GM23338 (cell line): ENCODE data around the gene CACNA1B. TPM values are rescaled to one million over a fixed set of nuclear protein-coding genes. Genes with fewer than 3 reads are reported as not detected.

ENCODE experiments used
- ATAC-seq: fragments of 200-7000 bp; cut with Tn5 transposase; 3 replicates; pipeline ENCODE4 v1.9.1; 2020
- DNase-seq: peaks from one replicate; pipeline ENCODE4 v3.0.0-alpha.2; 2015; ENCODE audit warnings: low spot score
- H2AFZ ChIP-seq: fragments of 200-600 bp; sonication (generic); 2 replicates; pipeline ENCODE4 v1.8.0; 2016; ENCODE audit warnings: antibody characterized with exemption, mild to moderate bottlenecking, moderate library complexity
- H3F3A ChIP-seq: fragments of 200-600 bp; sonication (generic); replicated peaks from 2 replicates; pipeline ENCODE4 v1.8.0; 2017; ENCODE audit warnings: antibody characterized with exemption, mixed run types, low read depth
- H3K27ac ChIP-seq: fragments of 200-600 bp; sonication (generic); 2 replicates; pipeline ENCODE4 v1.6.1; 2016; ENCODE audit warnings: low read depth
- H3K27me3 ChIP-seq: fragments of 200-600 bp; sonication (generic); 2 replicates; pipeline ENCODE4 v1.8.0; 2016; ENCODE audit warnings: mild to moderate bottlenecking, mixed run types, moderate library complexity; ENCODE audit not compliant: insufficient read depth
- H3K36me3 ChIP-seq: fragments of 200-600 bp; sonication (generic); 2 replicates; pipeline ENCODE4 v1.8.0; 2016; ENCODE audit warnings: mild to moderate bottlenecking; ENCODE audit not compliant: insufficient read depth
- H3K4me1 ChIP-seq: fragments of 200-600 bp; sonication (generic); 2 replicates; pipeline ENCODE4 v1.8.0; 2016; ENCODE audit warnings: mild to moderate bottlenecking, moderate library complexity; ENCODE audit not compliant: insufficient read depth
- H3K4me2 ChIP-seq: fragments of 200-600 bp; sonication (generic); 2 replicates; pipeline ENCODE4 v1.7.1; 2017; ENCODE audit warnings: mixed run types
- H3K4me3 ChIP-seq: fragments of 200-600 bp; sonication (generic); 2 replicates; pipeline ENCODE4 v1.6.1; 2016; ENCODE audit warnings: mixed run types
- H3K79me2 ChIP-seq: fragments of 200-600 bp; sonication (generic); replicated peaks from 2 replicates; pipeline ENCODE4 v1.8.0; 2017; ENCODE audit warnings: mild to moderate bottlenecking; ENCODE audit not compliant: insufficient read depth
- H3K9me2 ChIP-seq: fragments of 200-600 bp; sonication (generic); 2 replicates; pipeline ENCODE4 v1.8.0; 2017; ENCODE audit not compliant: insufficient read depth
- H4K20me1 ChIP-seq: fragments of 200-600 bp; sonication (generic); replicated peaks from 2 replicates; pipeline ENCODE4 v1.8.0; 2017; ENCODE audit warnings: mild to moderate bottlenecking; ENCODE audit not compliant: insufficient read depth
- H3K27ac Mint-ChIP-seq: 2 replicates; pipeline ENCODE4 v1.8.0; 2020; ENCODE audit warnings: inconsistent platforms, mild to moderate bottlenecking, moderate library complexity, mixed read lengths
- H3K27me3 Mint-ChIP-seq: 3 replicates; pipeline ENCODE4 v1.8.0; 2022; ENCODE audit warnings: low read depth, mild to moderate bottlenecking, moderate library complexity, mixed read lengths, inconsistent platforms; ENCODE audit not compliant: insufficient read depth, poor library complexity
- H3K36me3 Mint-ChIP-seq: 3 replicates; pipeline ENCODE4 v1.8.0; 2021; ENCODE audit warnings: low read depth, mild to moderate bottlenecking, inconsistent platforms, moderate library complexity, mixed read lengths
- H3K4me1 Mint-ChIP-seq: 3 replicates; pipeline ENCODE4 v1.8.0; 2020; ENCODE audit warnings: mild to moderate bottlenecking, inconsistent platforms, mixed read lengths
- H3K4me3 Mint-ChIP-seq: 3 replicates; pipeline ENCODE4 v1.8.0; 2021; ENCODE audit warnings: moderate library complexity, mild to moderate bottlenecking, inconsistent platforms, mixed read lengths
- H3K9me3 Mint-ChIP-seq: 3 replicates; pipeline ENCODE4 v1.8.0; 2020; ENCODE audit warnings: moderate library complexity, mild to moderate bottlenecking, inconsistent platforms, mixed read lengths
- CREB1 ChIP-seq: fragments of 250-450 bp; sonication (Bioruptor Pico); IDR thresholded peaks from 2 replicates; pipeline ENCODE4 v1.5.0; 2020; ENCODE audit warnings: low read depth, mild to moderate bottlenecking, moderate library complexity
- EZH2 ChIP-seq: fragments of 200-600 bp; sonication (generic); IDR thresholded peaks from one replicate; pipeline ENCODE4 v1.8.0; 2017; ENCODE audit warnings: antibody characterized with exemption, mild to moderate bottlenecking, low read depth; ENCODE audit not compliant: unreplicated experiment
- EZH2phosphoT487 ChIP-seq: fragments of 200-600 bp; sonication (generic); IDR thresholded peaks from one replicate; pipeline ENCODE4 v1.8.1; 2018; ENCODE audit warnings: antibody characterized with exemption; ENCODE audit not compliant: unreplicated experiment
- JUNB ChIP-seq: IDR thresholded peaks from one replicate; pipeline ENCODE4 v1.6.1; 2016; ENCODE audit warnings: antibody characterized with exemption; ENCODE audit not compliant: unreplicated experiment
- NANOG ChIP-seq: IDR thresholded peaks from 2 replicates; pipeline ENCODE4 v1.6.1; 2016; ENCODE audit warnings: antibody characterized with exemption, borderline replicate concordance
- POLR2AphosphoS5 ChIP-seq: IDR thresholded peaks from 2 replicates; pipeline ENCODE4 v1.6.1; 2016; ENCODE audit warnings: antibody characterized with exemption, low read depth
- STAT1 ChIP-seq: IDR thresholded peaks from one replicate; pipeline ENCODE4 v1.6.1; 2016; ENCODE audit warnings: antibody characterized with exemption; ENCODE audit not compliant: unreplicated experiment
- ZNF114 ChIP-seq: fragments of 250-450 bp; sonication (Bioruptor Pico); IDR thresholded peaks from 2 replicates; pipeline ENCODE4 v1.5.0; 2020; ENCODE audit warnings: mild to moderate bottlenecking, moderate library complexity
- ZNF331 ChIP-seq: fragments of 250-450 bp; sonication (Bioruptor Pico); IDR thresholded peaks from 2 replicates; pipeline ENCODE4 v1.5.0; 2020; ENCODE audit warnings: low read depth, mild to moderate bottlenecking, moderate library complexity
- polyA plus RNA-seq: library from polyadenylated mRNA; unstranded; fragments of >200 nt; fragmentation: Nextera tagmentation; extraction: Ambion mirVana; gene quantifications from 2 replicates; pipeline ENCODE4 v1.2.1, GENCODE V29; 2016
- total RNA-seq: library from RNA; depleted of rRNA; stranded (reverse); fragments of >200 nt; shearing (Covaris generic); gene quantifications from 2 replicates; pipeline ENCODE4 v1.2.3, GENCODE V29; 2014
- TF ChIP-seq, protein P1 (sequence below): IDR thresholded peaks from one replicate; pipeline ENCODE4 v1.6.1; 2018; ENCODE audit warnings: antibody characterized with exemption; ENCODE audit not compliant: unreplicated experiment
- TF ChIP-seq, protein P2 (sequence below): IDR thresholded peaks from 2 replicates; pipeline ENCODE4 v1.6.1; 2016; ENCODE audit warnings: antibody characterized with exemption
- TF ChIP-seq, protein P3 (sequence below): fragments of 250-450 bp; sonication (Bioruptor Pico); IDR thresholded peaks from 2 replicates; pipeline ENCODE4 v1.5.0; 2020; ENCODE audit warnings: mild to moderate bottlenecking, moderate library complexity
- TF ChIP-seq, protein P4 (sequence below), 2 experiments: fragments of 200-600 bp in 1 of 2; sonication (generic) in 1 of 2; conservative IDR thresholded peaks; 2 replicates each; pipeline versions ENCODE4 v1.5.1 to v1.6.1; 2016 to 2017; ENCODE audit warnings: antibody characterized with exemption in 2 of 2, low read depth in 2 of 2, mild to moderate bottlenecking in 2 of 2, moderate library complexity in 1 of 2

The CACNA1B gene
- total and polyA plus RNA-seq, 2 experiments from 2014 or later: 1.1 to 10.4 TPM

DNA sequence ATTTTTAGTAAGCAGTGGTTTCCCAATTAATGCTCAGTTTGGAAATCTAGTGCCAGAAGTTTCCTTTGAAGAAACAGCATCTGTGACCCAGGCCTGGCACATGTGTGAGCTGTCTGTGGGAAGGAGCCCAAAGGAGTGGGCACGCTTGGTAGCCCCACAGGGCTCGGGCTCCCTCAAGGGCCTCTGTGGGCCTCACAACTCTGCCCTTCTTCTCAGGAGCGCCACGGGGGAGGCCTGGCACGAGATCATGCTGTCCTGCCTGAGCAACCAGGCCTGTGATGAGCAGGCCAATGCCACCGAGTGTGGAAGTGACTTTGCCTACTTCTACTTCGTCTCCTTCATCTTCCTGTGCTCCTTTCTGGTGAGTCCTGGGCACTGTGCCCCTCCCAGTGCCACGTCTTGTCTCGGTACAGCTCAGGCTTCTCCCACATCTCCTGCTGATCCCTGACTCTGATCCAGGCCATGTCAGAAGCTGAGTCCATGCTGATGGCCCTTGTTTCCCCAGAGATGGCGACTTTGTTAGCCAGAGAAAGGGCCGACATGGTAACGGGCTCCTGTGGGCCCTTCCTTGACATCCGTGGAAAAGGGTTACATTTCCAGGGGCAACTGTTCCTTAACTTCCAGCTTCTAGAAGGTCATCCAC lies 200.4 kb downstream of the CACNA1B start:
- no peaks in the 10 kb centered on the region for H3K36me3 ChIP-seq
- no peaks in the 10 kb centered on the region for H3K9me2 ChIP-seq
- Mint-ChIP-seq H3K4me3 (no peak overlapping the region), H3K9me3 (no peaks in the 10 kb centered on the region; the same call in 1 of the 3 replicates), H3K27me3 (peaks cover 6% of the 10 kb centered on the region), H3K36me3 (peaks cover 50% of the 10 kb centered on the region), H3K27ac (no peak overlapping the region), H3K4me1 (peaks cover 10% of the 10 kb centered on the region)
- no peak for DNase-seq
- ATAC-seq: no peak
- 0 out of 2 replicates have a peak, but pooled peaks cover 2% of the 10 kb centered on the region for H3F3A ChIP-seq
- H3K79me2 ChIP-seq: no peaks in the 10 kb centered on the region
- TF ChIP-seq CREB1 (no peak), NANOG (no peak), EZH2phosphoT487 (no peak), EZH2 (no peak), STAT1 (no peak), ZNF331 (no peak), ZNF114 (CRISPR knock-in tag) (no peak), JUNB (no peak), POLR2AphosphoS5 (no peak)
- TF ChIP-seq, protein P1, sequence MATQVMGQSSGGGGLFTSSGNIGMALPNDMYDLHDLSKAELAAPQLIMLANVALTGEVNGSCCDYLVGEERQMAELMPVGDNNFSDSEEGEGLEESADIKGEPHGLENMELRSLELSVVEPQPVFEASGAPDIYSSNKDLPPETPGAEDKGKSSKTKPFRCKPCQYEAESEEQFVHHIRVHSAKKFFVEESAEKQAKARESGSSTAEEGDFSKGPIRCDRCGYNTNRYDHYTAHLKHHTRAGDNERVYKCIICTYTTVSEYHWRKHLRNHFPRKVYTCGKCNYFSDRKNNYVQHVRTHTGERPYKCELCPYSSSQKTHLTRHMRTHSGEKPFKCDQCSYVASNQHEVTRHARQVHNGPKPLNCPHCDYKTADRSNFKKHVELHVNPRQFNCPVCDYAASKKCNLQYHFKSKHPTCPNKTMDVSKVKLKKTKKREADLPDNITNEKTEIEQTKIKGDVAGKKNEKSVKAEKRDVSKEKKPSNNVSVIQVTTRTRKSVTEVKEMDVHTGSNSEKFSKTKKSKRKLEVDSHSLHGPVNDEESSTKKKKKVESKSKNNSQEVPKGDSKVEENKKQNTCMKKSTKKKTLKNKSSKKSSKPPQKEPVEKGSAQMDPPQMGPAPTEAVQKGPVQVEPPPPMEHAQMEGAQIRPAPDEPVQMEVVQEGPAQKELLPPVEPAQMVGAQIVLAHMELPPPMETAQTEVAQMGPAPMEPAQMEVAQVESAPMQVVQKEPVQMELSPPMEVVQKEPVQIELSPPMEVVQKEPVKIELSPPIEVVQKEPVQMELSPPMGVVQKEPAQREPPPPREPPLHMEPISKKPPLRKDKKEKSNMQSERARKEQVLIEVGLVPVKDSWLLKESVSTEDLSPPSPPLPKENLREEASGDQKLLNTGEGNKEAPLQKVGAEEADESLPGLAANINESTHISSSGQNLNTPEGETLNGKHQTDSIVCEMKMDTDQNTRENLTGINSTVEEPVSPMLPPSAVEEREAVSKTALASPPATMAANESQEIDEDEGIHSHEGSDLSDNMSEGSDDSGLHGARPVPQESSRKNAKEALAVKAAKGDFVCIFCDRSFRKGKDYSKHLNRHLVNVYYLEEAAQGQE: no peak
- TF ChIP-seq, protein P2, sequence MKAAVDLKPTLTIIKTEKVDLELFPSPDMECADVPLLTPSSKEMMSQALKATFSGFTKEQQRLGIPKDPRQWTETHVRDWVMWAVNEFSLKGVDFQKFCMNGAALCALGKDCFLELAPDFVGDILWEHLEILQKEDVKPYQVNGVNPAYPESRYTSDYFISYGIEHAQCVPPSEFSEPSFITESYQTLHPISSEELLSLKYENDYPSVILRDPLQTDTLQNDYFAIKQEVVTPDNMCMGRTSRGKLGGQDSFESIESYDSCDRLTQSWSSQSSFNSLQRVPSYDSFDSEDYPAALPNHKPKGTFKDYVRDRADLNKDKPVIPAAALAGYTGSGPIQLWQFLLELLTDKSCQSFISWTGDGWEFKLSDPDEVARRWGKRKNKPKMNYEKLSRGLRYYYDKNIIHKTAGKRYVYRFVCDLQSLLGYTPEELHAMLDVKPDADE: no peak
- TF ChIP-seq, protein P3, sequence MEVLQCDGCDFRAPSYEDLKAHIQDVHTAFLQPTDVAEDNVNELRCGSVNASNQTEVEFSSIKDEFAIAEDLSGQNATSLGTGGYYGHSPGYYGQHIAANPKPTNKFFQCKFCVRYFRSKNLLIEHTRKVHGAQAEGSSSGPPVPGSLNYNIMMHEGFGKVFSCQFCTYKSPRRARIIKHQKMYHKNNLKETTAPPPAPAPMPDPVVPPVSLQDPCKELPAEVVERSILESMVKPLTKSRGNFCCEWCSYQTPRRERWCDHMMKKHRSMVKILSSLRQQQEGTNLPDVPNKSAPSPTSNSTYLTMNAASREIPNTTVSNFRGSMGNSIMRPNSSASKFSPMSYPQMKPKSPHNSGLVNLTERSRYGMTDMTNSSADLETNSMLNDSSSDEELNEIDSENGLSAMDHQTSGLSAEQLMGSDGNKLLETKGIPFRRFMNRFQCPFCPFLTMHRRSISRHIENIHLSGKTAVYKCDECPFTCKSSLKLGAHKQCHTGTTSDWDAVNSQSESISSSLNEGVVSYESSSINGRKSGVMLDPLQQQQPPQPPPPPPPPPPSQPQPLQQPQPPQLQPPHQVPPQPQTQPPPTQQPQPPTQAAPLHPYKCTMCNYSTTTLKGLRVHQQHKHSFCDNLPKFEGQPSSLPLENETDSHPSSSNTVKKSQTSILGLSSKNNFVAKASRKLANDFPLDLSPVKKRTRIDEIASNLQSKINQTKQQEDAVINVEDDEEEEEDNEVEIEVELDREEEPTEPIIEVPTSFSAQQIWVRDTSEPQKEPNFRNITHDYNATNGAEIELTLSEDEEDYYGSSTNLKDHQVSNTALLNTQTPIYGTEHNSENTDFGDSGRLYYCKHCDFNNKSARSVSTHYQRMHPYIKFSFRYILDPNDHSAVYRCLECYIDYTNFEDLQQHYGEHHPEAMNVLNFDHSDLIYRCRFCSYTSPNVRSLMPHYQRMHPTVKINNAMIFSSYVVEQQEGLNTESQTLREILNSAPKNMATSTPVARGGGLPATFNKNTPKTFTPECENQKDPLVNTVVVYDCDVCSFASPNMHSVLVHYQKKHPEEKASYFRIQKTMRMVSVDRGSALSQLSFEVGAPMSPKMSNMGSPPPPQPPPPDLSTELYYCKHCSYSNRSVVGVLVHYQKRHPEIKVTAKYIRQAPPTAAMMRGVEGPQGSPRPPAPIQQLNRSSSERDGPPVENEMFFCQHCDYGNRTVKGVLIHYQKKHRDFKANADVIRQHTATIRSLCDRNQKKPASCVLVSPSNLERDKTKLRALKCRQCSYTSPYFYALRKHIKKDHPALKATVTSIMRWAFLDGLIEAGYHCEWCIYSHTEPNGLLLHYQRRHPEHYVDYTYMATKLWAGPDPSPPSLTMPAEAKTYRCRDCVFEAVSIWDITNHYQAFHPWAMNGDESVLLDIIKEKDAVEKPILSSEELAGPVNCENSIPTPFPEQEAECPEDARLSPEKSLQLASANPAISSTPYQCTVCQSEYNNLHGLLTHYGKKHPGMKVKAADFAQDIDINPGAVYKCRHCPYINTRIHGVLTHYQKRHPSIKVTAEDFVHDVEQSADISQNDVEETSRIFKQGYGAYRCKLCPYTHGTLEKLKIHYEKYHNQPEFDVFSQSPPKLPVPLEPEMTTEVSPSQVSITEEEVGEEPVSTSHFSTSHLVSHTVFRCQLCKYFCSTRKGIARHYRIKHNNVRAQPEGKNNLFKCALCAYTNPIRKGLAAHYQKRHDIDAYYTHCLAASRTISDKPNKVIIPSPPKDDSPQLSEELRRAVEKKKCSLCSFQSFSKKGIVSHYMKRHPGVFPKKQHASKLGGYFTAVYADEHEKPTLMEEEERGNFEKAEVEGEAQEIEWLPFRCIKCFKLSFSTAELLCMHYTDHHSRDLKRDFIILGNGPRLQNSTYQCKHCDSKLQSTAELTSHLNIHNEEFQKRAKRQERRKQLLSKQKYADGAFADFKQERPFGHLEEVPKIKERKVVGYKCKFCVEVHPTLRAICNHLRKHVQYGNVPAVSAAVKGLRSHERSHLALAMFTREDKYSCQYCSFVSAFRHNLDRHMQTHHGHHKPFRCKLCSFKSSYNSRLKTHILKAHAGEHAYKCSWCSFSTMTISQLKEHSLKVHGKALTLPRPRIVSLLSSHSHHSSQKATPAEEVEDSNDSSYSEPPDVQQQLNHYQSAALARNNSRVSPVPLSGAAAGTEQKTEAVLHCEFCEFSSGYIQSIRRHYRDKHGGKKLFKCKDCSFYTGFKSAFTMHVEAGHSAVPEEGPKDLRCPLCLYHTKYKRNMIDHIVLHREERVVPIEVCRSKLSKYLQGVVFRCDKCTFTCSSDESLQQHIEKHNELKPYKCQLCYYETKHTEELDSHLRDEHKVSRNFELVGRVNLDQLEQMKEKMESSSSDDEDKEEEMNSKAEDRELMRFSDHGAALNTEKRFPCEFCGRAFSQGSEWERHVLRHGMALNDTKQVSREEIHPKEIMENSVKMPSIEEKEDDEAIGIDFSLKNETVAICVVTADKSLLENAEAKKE (CRISPR knock-in tag): no peak
- TF ChIP-seq, protein P4, sequence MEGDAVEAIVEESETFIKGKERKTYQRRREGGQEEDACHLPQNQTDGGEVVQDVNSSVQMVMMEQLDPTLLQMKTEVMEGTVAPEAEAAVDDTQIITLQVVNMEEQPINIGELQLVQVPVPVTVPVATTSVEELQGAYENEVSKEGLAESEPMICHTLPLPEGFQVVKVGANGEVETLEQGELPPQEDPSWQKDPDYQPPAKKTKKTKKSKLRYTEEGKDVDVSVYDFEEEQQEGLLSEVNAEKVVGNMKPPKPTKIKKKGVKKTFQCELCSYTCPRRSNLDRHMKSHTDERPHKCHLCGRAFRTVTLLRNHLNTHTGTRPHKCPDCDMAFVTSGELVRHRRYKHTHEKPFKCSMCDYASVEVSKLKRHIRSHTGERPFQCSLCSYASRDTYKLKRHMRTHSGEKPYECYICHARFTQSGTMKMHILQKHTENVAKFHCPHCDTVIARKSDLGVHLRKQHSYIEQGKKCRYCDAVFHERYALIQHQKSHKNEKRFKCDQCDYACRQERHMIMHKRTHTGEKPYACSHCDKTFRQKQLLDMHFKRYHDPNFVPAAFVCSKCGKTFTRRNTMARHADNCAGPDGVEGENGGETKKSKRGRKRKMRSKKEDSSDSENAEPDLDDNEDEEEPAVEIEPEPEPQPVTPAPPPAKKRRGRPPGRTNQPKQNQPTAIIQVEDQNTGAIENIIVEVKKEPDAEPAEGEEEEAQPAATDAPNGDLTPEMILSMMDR (conservative IDR thresholded peaks at IDR 0.05; ENCODE audit: low read depth in 2 of 2): no peak
- no peak overlapping the region for H2AFZ ChIP-seq
- no peak overlapping the region for H3K27ac ChIP-seq
- H3K27me3 ChIP-seq: no peaks in the 10 kb centered on the region
- H3K4me1 ChIP-seq: 0 out of 2 replicates have a peak, but pooled peaks cover 3% of the 10 kb centered on the region
- H4K20me1 ChIP-seq: no peaks in the 10 kb centered on the region
- no peak overlapping the region for H3K4me2 ChIP-seq
- H3K4me3 ChIP-seq: no peak overlapping the region
